ENCODE data around the gene FOLR1.
"Not testable (repeated sequence)": the region's sequence is repeated elsewhere in the genome, so short reads cannot be mapped to it uniquely, and the experiment has no call there.

FOLR1 gene

GRCh38 chr11:72191961-72192381 lies at the start of gene FOLR1:
FOLR1 (plus strand) TSS chr11:72192140; CDS start chr11:72192174, 34 bp downstream.
- no peaks in the 10 kb centered on the region for H3K27me3 ChIP-seq
- no peak within 1 kb of the TSS for H3K27ac ChIP-seq
- H3K9me3 ChIP-seq = no peaks in the 10 kb centered on the region
- DNase-seq = no peak
- H3K4me1 ChIP-seq = peaks cover 0 to 5% (median 0%) of the 10 kb centered on the region in 4 donors
- TF ChIP-seq CTCF (IDR thresholded peaks at IDR 0.05) = no peak
- no peaks in the 10 kb centered on the region for H3K36me3 ChIP-seq
- intact Hi-C loops (cut with DNase I; ENCODE audit: low total_unique reads) = no loop called here
- no peak within 1 kb of the TSS for H3K4me3 ChIP-seq

GRCh38 chr11:72142543-72142942 lies 49.4 kb upstream of the FOLR1 start:
- H3K4me3 ChIP-seq, H3K36me3 ChIP-seq, DNase-seq, H3K4me1 ChIP-seq, H3K27ac ChIP-seq, H3K9me3 ChIP-seq, H3K27me3 ChIP-seq: not testable (repeated sequence)
- intact Hi-C loops (cut with DNase I; ENCODE audit: low total_unique reads) = loop anchor here (10.0 kb wide), 1 partner anchor 118 kb away; no protein-coding TSS in a partner anchor

- no peak for TF ChIP-seq CTCF (IDR thresholded peaks at IDR 0.05)
- no peaks in the 10 kb centered on the region for H3K36me3 ChIP-seq
- no peak overlapping the region for H3K4me3 ChIP-seq
- no peaks in the 10 kb centered on the region for H3K27me3 ChIP-seq
- H3K27ac ChIP-seq = no peak overlapping the region
- no peaks in the 10 kb centered on the region for H3K4me1 ChIP-seq
- DNase-seq = no peak
- intact Hi-C loops (cut with DNase I; ENCODE audit: low total_unique reads) = loop anchor here (10.0 kb wide), 1 partner anchor 120 kb away; no protein-coding TSS in a partner anchor
- H3K9me3 ChIP-seq = no peaks in the 10 kb centered on the region
These were observed 47.0 kb upstream of the FOLR1 start for GRCh38 chr11:72144807-72145565.

- Histone ChIP-seq H3K4me3 (no peak overlapping the region), H3K27me3 (no peaks in the 10 kb centered on the region), H3K9me3 (no peaks in the 10 kb centered on the region), H3K27ac (no peak overlapping the region), H3K36me3 (no peaks in the 10 kb centered on the region), H3K4me1 (no peaks in the 10 kb centered on the region)
- DNase-seq = no peak
- intact Hi-C loops (cut with DNase I; ENCODE audit: low total_unique reads) = loop anchor here (10.0 kb wide), 1 partner anchor 122 kb away; no protein-coding TSS in a partner anchor
- no peak for TF ChIP-seq CTCF (IDR thresholded peaks at IDR 0.05)
These were observed 45.3 kb upstream of the FOLR1 start for GRCh38 chr11:72146625-72147024.

- H3K9me3 ChIP-seq = no peaks in the 10 kb centered on the region
- no peak overlapping the region for H3K27ac ChIP-seq
- no peak for DNase-seq
- H3K4me3 ChIP-seq = no peak overlapping the region
- TF ChIP-seq CTCF (IDR thresholded peaks at IDR 0.05) = no peak
- intact Hi-C loops (cut with DNase I; ENCODE audit: low total_unique reads) = no loop called here
- no peaks in the 10 kb centered on the region for H3K36me3 ChIP-seq
- peaks cover 0 to 4% of the 10 kb centered on the region in 2 donors for H3K27me3 ChIP-seq
- no peaks in the 10 kb centered on the region for H3K4me1 ChIP-seq
These were observed 41.1 kb upstream of the FOLR1 start for GRCh38 chr11:72150882-72151281.

- H3K9me3 ChIP-seq; H3K36me3 ChIP-seq; H3K4me3 ChIP-seq; DNase-seq; H3K27ac ChIP-seq; H3K4me1 ChIP-seq; intact Hi-C loops (cut with DNase I; ENCODE audit: low total_unique reads): not testable (repeated sequence)
- peaks cover 0 to 10% of the 10 kb centered on the region in 2 donors for H3K27me3 ChIP-seq
These were observed 38.1 kb upstream of the FOLR1 start for GRCh38 chr11:72153874-72154273.
